Spinal cord (tissue), 10 donors: ENCODE results near the gene KRT83. TPM values are rescaled to one million over a fixed set of nuclear protein-coding genes. Genes with fewer than 3 reads are reported as not detected.

Experiments
- DNase-seq, 6 donors: peaks; one replicate each; pipeline versions ENCODE4 v3.0.0 to v3.0.0-alpha.2; 2013 to 2015; ENCODE audit warnings: low spot score in 6 of 6, low read depth in 4 of 6
- H3K27ac ChIP-seq: one replicate; pipeline ENCODE4 v1.5.1; 2013; ENCODE audit warnings: low read depth, low read length, control low read depth
- H3K27me3 ChIP-seq: one replicate; pipeline ENCODE4 v1.6.1; 2013; ENCODE audit warnings: low read length; ENCODE audit not compliant: control insufficient read depth, insufficient read depth
- H3K36me3 ChIP-seq: one replicate; pipeline ENCODE4 v1.6.1; 2013; ENCODE audit warnings: low read length; ENCODE audit not compliant: control insufficient read depth, insufficient read depth
- H3K4me1 ChIP-seq: one replicate; pipeline ENCODE4 v1.6.1; 2013; ENCODE audit warnings: low read length; ENCODE audit not compliant: control insufficient read depth, insufficient read depth
- H3K4me3 ChIP-seq: one replicate; pipeline ENCODE4 v1.5.1; 2013; ENCODE audit warnings: low read depth, low read length, control low read depth
- H3K9me3 ChIP-seq: one replicate; pipeline ENCODE4 v1.6.1; 2013; ENCODE audit warnings: low read length; ENCODE audit not compliant: control insufficient read depth, insufficient read depth
- WGBS: methylation state at CpG from one replicate; pipeline ENCODE4 v1.1.5; 2013; ENCODE audit warnings: missing lambda C conversion rate; ENCODE audit not compliant: insufficient coverage; 5-methylcytosine and 5-hydroxymethylcytosine counted together
- polyA plus RNA-seq, 2 donors: library from polyadenylated mRNA; unstranded; fragments of 120-200 nt; gene quantifications; one replicate each; pipeline ENCODE4 v1.2.1, GENCODE V29; 2013; ENCODE audit not compliant: insufficient read length in 2 of 2
- total RNA-seq, 2 donors: library from RNA; depleted of rRNA in 1 of 2; stranded (reverse); fragments of 120-200 nt in 1 of 2; fragments of >200 nt in 1 of 2; gene quantifications; one replicate each; pipeline versions ENCODE4 v1.2.3 to v1.2.4, GENCODE V29; 2013 to 2014
- donor health status: healthy.

The KRT83 gene
- total and polyA plus RNA-seq, 4 donors: not detected

DNA sequence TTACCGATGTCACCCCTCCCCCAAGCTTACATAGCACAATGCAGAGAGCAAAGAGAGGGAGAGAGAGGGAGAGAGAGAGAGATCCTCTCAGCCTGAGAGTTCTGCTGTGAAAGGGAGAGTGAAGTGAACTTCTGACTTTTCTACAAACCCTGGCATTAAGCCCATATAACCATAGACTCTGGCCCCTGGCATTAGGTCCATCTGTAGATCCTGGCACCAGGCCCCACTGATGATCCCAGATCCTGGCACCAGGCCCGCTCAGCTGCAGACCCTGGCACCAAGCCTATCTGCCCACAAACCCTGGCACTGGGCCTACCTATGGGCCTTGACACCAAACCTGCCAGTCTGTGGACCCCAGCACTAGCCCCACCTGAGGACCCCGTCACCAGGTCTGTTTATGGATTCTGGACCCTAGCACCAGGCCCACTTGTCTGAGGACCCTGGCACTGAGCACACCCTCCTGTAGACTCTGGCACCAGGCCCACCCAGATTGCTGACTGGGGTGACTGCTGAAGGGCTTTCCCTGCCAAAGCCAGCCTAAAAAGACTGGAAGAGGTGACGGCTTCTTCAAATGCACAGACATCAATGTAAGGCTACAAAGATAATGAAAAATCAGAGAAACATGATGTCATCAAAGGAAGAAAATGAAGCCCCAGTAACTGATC lies 14.5 kb upstream of the KRT83 start:
- H3K9me3 ChIP-seq: peaks cover 7% of the 10 kb centered on the region
- H3K4me3 ChIP-seq: no peak overlapping the region
- H3K27ac ChIP-seq: no peak overlapping the region
- DNase-seq: peak in 2 of 6 donors; percentile 14 to 30
- H3K36me3 ChIP-seq: no peaks in the 10 kb centered on the region
- no peaks in the 10 kb centered on the region for H3K27me3 ChIP-seq
- 87% methylated on average over 2 of the region's 4 CpGs for WGBS
- H3K4me1 ChIP-seq: no peaks in the 10 kb centered on the region

DNA sequence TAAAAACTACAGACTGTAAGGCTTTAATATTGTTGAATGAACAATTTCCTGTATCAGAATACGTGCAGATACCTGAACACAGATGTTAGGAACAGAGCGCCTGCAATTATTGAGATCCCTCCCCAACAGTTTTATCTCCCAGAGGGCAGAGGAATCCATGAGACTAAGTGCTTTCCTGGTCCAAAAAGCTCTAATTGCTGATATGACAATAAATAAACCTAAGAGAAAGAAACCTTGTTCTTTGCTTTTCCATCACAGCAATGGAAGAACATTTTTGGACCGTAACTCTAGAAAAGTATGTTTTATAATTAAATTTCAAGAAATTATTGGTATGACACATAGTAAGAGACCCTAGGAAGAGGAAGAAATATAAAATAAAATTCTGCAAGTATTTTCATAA lies 13.0 kb upstream of the KRT83 start:
- no peak overlapping the region for H3K27ac ChIP-seq
- no peaks in the 10 kb centered on the region for H3K36me3 ChIP-seq
- DNase-seq: no peak
- no peak overlapping the region for H3K4me3 ChIP-seq
- no peaks in the 10 kb centered on the region for H3K27me3 ChIP-seq
- no peaks in the 10 kb centered on the region for H3K4me1 ChIP-seq
- no CpG with 5 or more reads among the region's 3 CpGs for WGBS
- H3K9me3 ChIP-seq: peaks cover 7% of the 10 kb centered on the region

DNA sequence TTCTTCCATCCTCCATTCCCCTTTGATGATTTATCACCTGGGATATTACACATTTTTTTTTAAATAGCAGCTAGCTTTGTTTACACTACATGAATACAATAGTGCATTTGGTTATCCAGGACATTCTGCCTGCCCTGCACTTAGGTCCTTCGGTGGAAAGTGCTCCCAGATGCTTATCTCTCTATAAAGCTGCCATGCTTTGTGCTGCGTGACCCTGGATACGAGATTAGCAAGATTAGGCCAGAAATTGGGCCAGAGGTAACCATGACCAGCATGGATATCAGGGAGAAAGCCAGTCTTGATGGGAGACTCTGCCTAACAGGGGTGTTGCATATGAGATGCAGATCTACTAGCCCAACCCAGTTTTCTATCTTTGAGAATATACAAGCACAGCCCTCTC lies 12.1 kb upstream of the KRT83 start:
- H3K4me3 ChIP-seq: no peak overlapping the region
- no peaks in the 10 kb centered on the region for H3K27me3 ChIP-seq
- H3K36me3 ChIP-seq: no peaks in the 10 kb centered on the region
- no peak for DNase-seq
- peaks cover 7% of the 10 kb centered on the region for H3K9me3 ChIP-seq
- H3K27ac ChIP-seq: no peak overlapping the region
- H3K4me1 ChIP-seq: no peaks in the 10 kb centered on the region
- 62% methylated on average over 3 of the region's 3 CpGs for WGBS

DNA sequence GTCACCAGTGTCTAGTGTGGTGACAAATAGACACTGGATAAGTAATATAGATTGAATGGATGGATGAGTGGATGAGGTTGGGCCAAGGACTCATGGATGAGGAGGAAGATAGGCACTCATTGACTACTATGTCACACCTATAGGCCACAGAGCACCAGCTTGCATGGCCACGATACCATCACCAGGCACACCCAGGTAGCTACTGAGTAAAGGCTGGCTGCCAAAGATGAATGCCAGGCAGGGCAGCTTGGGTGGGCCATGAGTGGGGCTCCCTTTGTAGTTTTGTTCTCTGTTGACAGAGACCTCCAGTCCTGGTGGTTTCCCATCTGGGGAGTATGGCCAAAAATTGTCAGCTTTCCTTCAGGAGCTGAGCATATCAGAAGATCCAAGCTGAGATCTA lies 11.2 kb upstream of the KRT83 start:
- peaks cover 7% of the 10 kb centered on the region for H3K9me3 ChIP-seq
- no peak for DNase-seq
- no CpG with 5 or more reads among the region's 1 CpG for WGBS
- H3K36me3 ChIP-seq: no peaks in the 10 kb centered on the region
- H3K27me3 ChIP-seq: no peaks in the 10 kb centered on the region
- no peak overlapping the region for H3K27ac ChIP-seq
- no peaks in the 10 kb centered on the region for H3K4me1 ChIP-seq
- H3K4me3 ChIP-seq: no peak overlapping the region

DNA sequence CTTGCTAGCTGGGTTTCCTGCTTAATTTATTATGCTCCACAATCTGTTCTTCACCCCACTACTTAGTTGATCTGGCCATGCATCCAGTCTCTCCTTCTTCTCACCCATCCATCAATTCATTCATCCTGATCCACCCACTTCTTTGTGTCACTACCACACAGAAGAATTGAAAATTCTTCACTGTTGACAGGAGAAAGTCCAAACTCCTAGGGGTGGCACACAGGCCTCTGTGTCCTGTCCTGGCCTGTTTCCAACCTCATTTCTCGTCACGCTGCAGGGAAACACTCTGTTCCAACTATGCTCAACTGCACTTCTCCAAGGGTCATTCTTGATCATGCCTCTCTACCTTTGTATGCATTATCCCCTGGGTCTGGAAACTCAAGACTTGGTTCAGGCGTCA lies 10.6 kb upstream of the KRT83 start:
- Histone ChIP-seq H3K27me3 (no peaks in the 10 kb centered on the region), H3K4me3 (no peak overlapping the region), H3K4me1 (no peaks in the 10 kb centered on the region), H3K27ac (no peak overlapping the region), H3K9me3 (peaks cover 7% of the 10 kb centered on the region), H3K36me3 (no peaks in the 10 kb centered on the region)
- whole genome bisulfite sequencing: 45% methylated on average over 2 of the region's 3 CpGs
- no peak for DNase-seq

DNA sequence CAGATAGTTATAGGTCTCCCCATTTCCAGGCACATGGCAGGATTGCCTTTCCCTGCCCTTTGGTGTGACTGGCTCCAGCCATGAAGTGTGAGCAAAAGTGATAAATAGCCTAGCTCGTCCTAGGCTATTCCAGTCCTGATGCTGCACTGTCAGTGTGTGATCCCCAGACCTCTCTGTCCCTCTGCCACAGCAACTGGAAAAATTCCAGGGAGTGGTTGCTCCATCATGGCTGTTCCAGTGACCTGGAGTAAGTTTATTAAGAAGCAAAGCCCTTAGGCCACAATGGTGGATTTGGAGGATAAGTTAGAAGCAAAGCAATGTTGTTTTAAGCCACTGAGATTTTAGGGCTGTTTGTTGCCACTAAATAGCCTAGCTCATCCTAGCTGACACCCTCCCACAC lies 9.8 kb upstream of the KRT83 start:
- H3K27ac ChIP-seq: no peak overlapping the region
- no peak for DNase-seq
- H3K4me1 ChIP-seq: no peaks in the 10 kb centered on the region
- peaks cover 7% of the 10 kb centered on the region for H3K9me3 ChIP-seq
- no peak overlapping the region for H3K4me3 ChIP-seq
- no peaks in the 10 kb centered on the region for H3K27me3 ChIP-seq
- H3K36me3 ChIP-seq: no peaks in the 10 kb centered on the region
- WGBS: 86% methylated on average over 1 of the region's 1 CpG

DNA sequence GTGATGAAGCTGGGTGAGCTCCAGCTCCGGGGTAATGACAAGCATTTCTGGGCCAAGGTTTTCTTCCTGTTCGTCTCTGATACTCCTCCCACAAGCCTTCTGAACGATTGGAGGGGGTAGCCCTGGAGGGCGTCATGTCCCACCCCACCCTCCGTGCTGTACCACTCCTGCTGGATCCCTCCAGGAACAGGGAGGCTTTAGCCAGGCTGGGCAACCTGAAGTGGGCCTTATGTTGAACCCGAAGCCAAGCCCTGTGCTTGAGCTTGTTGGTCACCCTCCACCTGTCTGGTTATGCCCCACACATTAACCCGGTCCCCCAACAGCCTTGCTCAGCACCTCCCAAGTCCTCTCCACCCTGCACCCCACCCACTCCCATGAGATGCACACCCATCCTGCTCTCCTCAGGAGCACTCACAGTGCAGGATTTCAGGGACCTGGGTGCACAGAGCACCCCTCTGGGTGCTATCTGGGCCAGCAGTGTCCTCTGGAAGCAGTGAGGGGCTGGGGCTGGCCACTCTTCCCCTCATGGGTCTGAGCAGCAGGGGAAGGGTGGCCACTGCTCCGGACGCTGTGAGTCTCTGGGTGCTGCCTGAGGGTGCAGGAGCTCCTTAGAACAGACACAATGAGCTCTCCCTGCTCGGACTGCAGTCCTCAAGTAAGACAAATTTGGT lies 6.8 kb upstream of the KRT83 start:
- Histone ChIP-seq H3K4me1 (peaks cover 7% of the 10 kb centered on the region), H3K9me3 (no peaks in the 10 kb centered on the region), H3K27me3 (no peaks in the 10 kb centered on the region), H3K4me3 (no peak overlapping the region), H3K36me3 (no peaks in the 10 kb centered on the region), H3K27ac (no peak overlapping the region)
- DNase-seq: no peak
- 85% methylated on average over 9 of the region's 10 CpGs for WGBS

DNA sequence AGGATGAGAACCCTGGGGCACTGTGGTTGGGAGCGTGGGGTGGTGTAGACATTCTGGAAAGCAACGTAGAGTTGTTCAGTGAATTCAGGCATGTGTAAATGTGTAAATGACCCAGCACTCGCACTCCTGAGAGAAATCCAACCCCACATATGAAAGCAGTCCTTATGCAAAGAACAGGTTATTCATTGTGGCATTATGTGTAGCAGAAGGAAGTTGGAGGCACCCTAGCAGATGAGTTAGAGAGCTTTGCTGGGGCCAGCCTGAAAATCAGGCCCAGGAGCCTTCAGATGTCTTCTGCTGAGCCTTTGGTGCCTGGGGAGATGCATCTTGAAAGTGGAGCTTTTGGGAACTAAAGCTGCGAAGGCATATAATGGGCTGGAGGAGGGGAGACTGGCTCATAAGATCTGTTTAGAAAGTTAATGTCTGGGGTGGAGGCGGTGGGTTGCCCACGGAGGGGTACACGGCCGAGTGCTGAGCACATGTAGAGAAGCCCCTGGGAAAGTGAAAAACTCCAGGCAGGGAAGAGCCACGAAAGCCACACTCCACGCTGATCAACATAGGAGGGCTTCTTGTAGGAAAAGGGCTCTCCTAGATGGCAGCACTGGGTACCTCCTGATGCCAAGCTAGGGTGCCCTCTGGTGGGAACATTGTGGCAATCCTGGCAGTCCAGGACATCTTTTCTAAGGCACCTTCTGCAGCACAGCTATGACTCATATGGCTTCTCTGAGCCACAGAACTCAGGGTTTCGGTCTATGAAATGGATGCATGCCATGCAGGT lies 6.0 kb upstream of the KRT83 start:
- H3K27ac ChIP-seq: no peak overlapping the region
- peaks cover 7% of the 10 kb centered on the region for H3K4me1 ChIP-seq
- WGBS: 29% methylated on average over 7 of the region's 11 CpGs
- no peaks in the 10 kb centered on the region for H3K27me3 ChIP-seq
- peak in 3 of 6 donors; percentile 32 to 78 (median 76) for DNase-seq
- H3K36me3 ChIP-seq: no peaks in the 10 kb centered on the region
- H3K4me3 ChIP-seq: no peak overlapping the region
- H3K9me3 ChIP-seq: no peaks in the 10 kb centered on the region

DNA sequence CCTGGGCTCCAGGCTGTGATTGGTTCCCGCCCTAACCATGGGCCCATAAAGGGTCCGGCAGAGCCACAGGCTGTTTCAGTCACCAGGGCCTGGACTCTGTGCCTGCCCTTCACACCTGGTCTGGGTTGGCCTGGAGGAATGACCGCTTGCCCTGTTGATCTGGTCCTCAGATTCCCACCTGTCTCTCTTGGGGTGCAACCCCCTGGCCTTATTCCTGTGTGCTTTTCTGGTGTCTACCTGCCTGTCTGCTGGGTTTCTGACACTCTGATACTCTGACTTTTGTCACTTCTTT lies 2.9 kb upstream of the KRT83 start:
- Histone ChIP-seq H3K4me1 (peaks cover 14% of the 10 kb centered on the region), H3K27ac (no peak overlapping the region), H3K27me3 (no peaks in the 10 kb centered on the region), H3K9me3 (no peaks in the 10 kb centered on the region), H3K4me3 (no peak overlapping the region), H3K36me3 (no peaks in the 10 kb centered on the region)
- no peak for DNase-seq
- WGBS: 77% methylated on average over 3 of the region's 3 CpGs
